ENCODE measurements around the gene PRICKLE3.

DNA sequence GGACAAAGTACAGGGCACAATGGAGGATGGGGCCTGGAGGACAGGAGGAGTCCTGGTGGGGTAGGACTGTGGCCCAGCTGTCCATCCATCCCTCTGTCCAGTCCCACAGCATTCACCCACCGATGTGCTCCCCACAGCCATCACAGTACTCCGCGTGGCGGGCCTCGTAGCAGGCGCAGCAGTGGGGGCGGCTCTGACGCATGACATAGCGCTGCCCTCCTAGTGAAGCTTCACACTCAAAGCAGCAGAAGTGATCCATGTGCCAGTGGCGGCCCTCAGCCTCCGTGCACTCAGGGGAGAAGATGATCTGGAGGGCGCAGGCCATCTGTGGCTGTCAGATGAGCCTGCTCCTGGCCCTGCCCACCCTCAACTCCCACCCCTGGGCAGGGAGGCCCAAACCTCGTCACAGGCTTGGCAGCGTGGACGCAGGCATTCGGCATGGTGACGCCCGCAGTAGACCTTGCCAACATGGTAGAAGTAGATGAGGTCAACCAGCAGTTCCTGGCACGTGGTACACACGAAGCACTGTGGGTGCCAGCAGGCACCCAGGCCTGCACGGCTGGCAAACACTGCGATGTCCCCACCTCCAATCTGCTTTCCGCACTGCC lies 8.2 kb downstream of the PRICKLE3 start:
- no peak for TF ChIP-seq CTCF (IDR thresholded peaks at IDR 0.05)
- TF ChIP-seq POLR2A (IDR thresholded peaks at IDR 0.05): no peak
- no peak for TF ChIP-seq EP300 (IDR thresholded peaks at IDR 0.05)
